ENCODE results near the gene SCGN.

SCGN gene

DNA sequence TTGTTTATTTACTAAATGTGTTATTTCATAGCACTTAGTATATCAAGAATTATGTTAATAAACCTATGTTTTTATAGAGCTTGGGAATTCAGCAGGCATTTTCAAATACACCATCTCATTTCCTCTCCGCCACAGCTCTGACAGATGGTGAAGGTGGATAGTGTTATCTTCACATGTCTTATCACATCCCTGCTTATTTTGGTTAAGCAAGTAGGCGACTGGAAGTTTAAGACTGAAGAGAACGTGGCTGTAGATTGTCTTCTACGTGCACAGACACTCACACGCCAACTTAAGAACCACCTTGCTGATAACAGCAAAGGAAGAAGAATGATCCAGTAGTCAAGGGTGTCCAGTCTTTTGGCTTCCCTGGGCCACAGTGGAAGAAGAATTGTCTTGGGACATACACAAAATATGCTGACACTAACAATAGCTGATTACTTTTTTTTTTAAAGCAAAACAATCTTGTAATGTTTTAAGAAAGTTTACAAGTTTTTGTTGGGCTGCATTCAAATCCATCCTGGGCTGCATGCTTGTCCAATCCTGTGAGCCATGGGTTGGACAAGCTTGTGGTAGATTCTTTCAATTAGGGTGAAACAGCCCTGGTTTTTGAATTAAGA, 43.3 kb upstream of the SCGN start:
- TF ChIP-seq TAF1 (IDR thresholded peaks at IDR 0.05; ENCODE audit: low read depth) (no peak), FOXM1 (IDR thresholded peaks at IDR 0.05; ENCODE audit: borderline replicate concordance, low read depth) (no peak), RAD21 (IDR thresholded peaks at IDR 0.05; ENCODE audit: low read depth) (no peak), TCF12 (IDR thresholded peaks at IDR 0.05; ENCODE audit: low read depth) (no peak), EP300 (IDR thresholded peaks at IDR 0.05; ENCODE audit: borderline replicate concordance) (no peak), NFIC (IDR thresholded peaks at IDR 0.05) (no peak)
- TF ChIP-seq, protein P1, sequence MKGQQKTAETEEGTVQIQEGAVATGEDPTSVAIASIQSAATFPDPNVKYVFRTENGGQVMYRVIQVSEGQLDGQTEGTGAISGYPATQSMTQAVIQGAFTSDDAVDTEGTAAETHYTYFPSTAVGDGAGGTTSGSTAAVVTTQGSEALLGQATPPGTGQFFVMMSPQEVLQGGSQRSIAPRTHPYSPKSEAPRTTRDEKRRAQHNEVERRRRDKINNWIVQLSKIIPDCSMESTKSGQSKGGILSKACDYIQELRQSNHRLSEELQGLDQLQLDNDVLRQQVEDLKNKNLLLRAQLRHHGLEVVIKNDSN (IDR thresholded peaks at IDR 0.05) = no peak

GRCh38 chr6:25612666-25613065, 39.3 kb upstream of the SCGN start:
- no peak for TF ChIP-seq TAF1 (IDR thresholded peaks at IDR 0.05; ENCODE audit: low read depth)
- no peak for TF ChIP-seq NFIC (IDR thresholded peaks at IDR 0.05)
- TF ChIP-seq TEAD4 (IDR thresholded peaks at IDR 0.05) = no peak
- TF ChIP-seq, protein P1 (IDR thresholded peaks at IDR 0.05) = no peak

- TF ChIP-seq CREB1 (IDR thresholded peaks at IDR 0.05; ENCODE audit: low read depth) (no peak), NFIC (IDR thresholded peaks at IDR 0.05) (no peak), EGR1 (IDR thresholded peaks at IDR 0.05) (no peak), ZBTB7A (IDR thresholded peaks at IDR 0.05; ENCODE audit: low read depth) (no peak), TAF1 (IDR thresholded peaks at IDR 0.05; ENCODE audit: low read depth) (no peak), TEAD4 (IDR thresholded peaks at IDR 0.05) (no peak), FOXM1 (IDR thresholded peaks at IDR 0.05; ENCODE audit: borderline replicate concordance, low read depth) (no peak), TCF12 (IDR thresholded peaks at IDR 0.05; ENCODE audit: low read depth) (no peak), YY1 (IDR thresholded peaks at IDR 0.05; ENCODE audit: low read depth) (no peak), EP300 (IDR thresholded peaks at IDR 0.05; ENCODE audit: borderline replicate concordance) (no peak), CEBPB (IDR thresholded peaks at IDR 0.05) (no peak), RAD21 (IDR thresholded peaks at IDR 0.05; ENCODE audit: low read depth) (no peak)
- TF ChIP-seq, protein P2, sequence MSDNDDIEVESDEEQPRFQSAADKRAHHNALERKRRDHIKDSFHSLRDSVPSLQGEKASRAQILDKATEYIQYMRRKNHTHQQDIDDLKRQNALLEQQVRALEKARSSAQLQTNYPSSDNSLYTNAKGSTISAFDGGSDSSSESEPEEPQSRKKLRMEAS (IDR thresholded peaks at IDR 0.05) = no peak
- TF ChIP-seq, protein P1 (IDR thresholded peaks at IDR 0.05) = no peak
- TF ChIP-seq, protein P3, sequence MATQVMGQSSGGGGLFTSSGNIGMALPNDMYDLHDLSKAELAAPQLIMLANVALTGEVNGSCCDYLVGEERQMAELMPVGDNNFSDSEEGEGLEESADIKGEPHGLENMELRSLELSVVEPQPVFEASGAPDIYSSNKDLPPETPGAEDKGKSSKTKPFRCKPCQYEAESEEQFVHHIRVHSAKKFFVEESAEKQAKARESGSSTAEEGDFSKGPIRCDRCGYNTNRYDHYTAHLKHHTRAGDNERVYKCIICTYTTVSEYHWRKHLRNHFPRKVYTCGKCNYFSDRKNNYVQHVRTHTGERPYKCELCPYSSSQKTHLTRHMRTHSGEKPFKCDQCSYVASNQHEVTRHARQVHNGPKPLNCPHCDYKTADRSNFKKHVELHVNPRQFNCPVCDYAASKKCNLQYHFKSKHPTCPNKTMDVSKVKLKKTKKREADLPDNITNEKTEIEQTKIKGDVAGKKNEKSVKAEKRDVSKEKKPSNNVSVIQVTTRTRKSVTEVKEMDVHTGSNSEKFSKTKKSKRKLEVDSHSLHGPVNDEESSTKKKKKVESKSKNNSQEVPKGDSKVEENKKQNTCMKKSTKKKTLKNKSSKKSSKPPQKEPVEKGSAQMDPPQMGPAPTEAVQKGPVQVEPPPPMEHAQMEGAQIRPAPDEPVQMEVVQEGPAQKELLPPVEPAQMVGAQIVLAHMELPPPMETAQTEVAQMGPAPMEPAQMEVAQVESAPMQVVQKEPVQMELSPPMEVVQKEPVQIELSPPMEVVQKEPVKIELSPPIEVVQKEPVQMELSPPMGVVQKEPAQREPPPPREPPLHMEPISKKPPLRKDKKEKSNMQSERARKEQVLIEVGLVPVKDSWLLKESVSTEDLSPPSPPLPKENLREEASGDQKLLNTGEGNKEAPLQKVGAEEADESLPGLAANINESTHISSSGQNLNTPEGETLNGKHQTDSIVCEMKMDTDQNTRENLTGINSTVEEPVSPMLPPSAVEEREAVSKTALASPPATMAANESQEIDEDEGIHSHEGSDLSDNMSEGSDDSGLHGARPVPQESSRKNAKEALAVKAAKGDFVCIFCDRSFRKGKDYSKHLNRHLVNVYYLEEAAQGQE (IDR thresholded peaks at IDR 0.05; ENCODE audit: low read depth) = no peak
Measured at GRCh38 chr6:25613415-25613814, 38.6 kb upstream of the SCGN start.

DNA sequence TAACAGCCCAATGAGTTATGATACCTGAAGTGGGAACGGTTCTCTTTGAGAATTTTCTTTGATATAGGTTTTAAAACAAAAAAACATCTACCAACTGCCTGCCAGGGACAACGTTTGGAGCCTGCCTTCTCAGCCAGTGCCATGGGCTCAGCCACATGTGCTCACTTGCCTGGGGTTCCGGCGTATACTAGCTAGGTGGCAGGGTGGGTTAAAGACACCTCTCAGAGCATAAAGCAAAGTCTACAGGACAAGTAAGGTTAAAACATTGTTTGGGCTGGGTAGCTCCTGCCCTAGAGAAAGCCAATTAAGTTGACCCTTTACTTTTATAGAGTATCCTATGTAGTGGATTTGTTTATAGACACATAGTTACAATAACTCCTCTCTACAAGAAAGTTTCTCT, 38.0 kb upstream of the SCGN start:
- TF ChIP-seq TCF12 (IDR thresholded peaks at IDR 0.05; ENCODE audit: low read depth) = no peak

GRCh38 chr6:25615471-25615870, 36.5 kb upstream of the SCGN start:
- TF ChIP-seq, protein P2 (IDR thresholded peaks at IDR 0.05) = no peak
- TF ChIP-seq EP300 (IDR thresholded peaks at IDR 0.05; ENCODE audit: borderline replicate concordance) (no peak), EGR1 (IDR thresholded peaks at IDR 0.05) (no peak), CREB1 (IDR thresholded peaks at IDR 0.05; ENCODE audit: low read depth) (no peak), RAD21 (IDR thresholded peaks at IDR 0.05; ENCODE audit: low read depth) (no peak), TEAD4 (IDR thresholded peaks at IDR 0.05) (no peak), ZBTB7A (IDR thresholded peaks at IDR 0.05; ENCODE audit: low read depth) (no peak), TAF1 (IDR thresholded peaks at IDR 0.05; ENCODE audit: low read depth) (no peak), TCF12 (IDR thresholded peaks at IDR 0.05; ENCODE audit: low read depth) (no peak), NFIC (IDR thresholded peaks at IDR 0.05) (no peak), FOXM1 (IDR thresholded peaks at IDR 0.05; ENCODE audit: borderline replicate concordance, low read depth) (no peak), CEBPB (IDR thresholded peaks at IDR 0.05) (no peak), YY1 (IDR thresholded peaks at IDR 0.05; ENCODE audit: low read depth) (no peak)
- TF ChIP-seq, protein P1 (IDR thresholded peaks at IDR 0.05) = no peak
- TF ChIP-seq, protein P3 (IDR thresholded peaks at IDR 0.05; ENCODE audit: low read depth) = no peak
